Activated T-cell treated with anti-CD3 and anti-CD28 coated beads, Interleukin-2, amount 50 U/mL, for 4 hours (primary cell): ENCODE measurements around the gene CCDC137. TPM values are rescaled to one million over a fixed set of nuclear protein-coding genes. Genes with fewer than 3 reads are reported as not detected.
A peak's percentile ranks its signal among the peaks of the same experiment; 100 is the strongest.

Experiments
- ATAC-seq, 2 donors: fragments of 200-7000 bp; cut with Tn5 transposase; one replicate each; pipeline ENCODE4 v1.10.0; 2021
- DNase-seq: peaks from one replicate; pipeline ENCODE4 v3.0.0-alpha.2; 2020
- H3K27me3 Mint-ChIP-seq: one replicate; pipeline ENCODE4 v1.8.0; 2021; ENCODE audit warnings: low read depth, mixed read lengths
- H3K36me3 Mint-ChIP-seq: one replicate; pipeline ENCODE4 v1.8.0; 2022; ENCODE audit warnings: mixed read lengths; ENCODE audit not compliant: insufficient read depth
- H3K4me1 Mint-ChIP-seq: one replicate; pipeline ENCODE4 v1.8.0; 2021; ENCODE audit warnings: low read depth, mixed read lengths
- H3K4me3 Mint-ChIP-seq: one replicate; pipeline ENCODE4 v1.8.0; 2021; ENCODE audit warnings: mild to moderate bottlenecking, moderate library complexity, mixed read lengths
- H3K9me3 Mint-ChIP-seq: one replicate; pipeline ENCODE4 v1.8.0; 2021; ENCODE audit warnings: mixed read lengths
- total RNA-seq, 3 donors: library from RNA; stranded (reverse); gene quantifications; one replicate each; pipeline ENCODE4 v1.2.1, GENCODE V29; 2021

CCDC137 gene
- total RNA-seq, 3 donors from 2014 or later, result 82.9 to 91.9 (median 84.9) TPM

- Mint-ChIP-seq H3K9me3 (no peaks in the 10 kb centered on the region), H3K27me3 (no peaks in the 10 kb centered on the region), H3K4me1 (peaks cover 25% of the 10 kb centered on the region), H3K4me3 (no peak overlapping the region), H3K36me3 (peaks cover 20% of the 10 kb centered on the region)
- ATAC-seq (no peak), DNase-seq (no peak)
Measured at GRCh38 chr17:81708739-81709185, 42.2 kb downstream of the CCDC137 start.

- peaks cover 10% of the 10 kb centered on the region for H3K36me3 Mint-ChIP-seq
- no peaks in the 10 kb centered on the region for H3K9me3 Mint-ChIP-seq
- DNase-seq, result peak; percentile 3
- H3K27me3 Mint-ChIP-seq, result no peaks in the 10 kb centered on the region
- ATAC-seq, result no peak
- peaks cover 18% of the 10 kb centered on the region for H3K4me1 Mint-ChIP-seq
- H3K4me3 Mint-ChIP-seq, result peak overlapping the region; percentile 76
Measured at GRCh38 chr17:81710514-81711308, 44.2 kb downstream of the CCDC137 start.

GRCh38 chr17:81711814-81712467, 45.4 kb downstream of the CCDC137 start, which contains the start of gene SLC25A10:
Gene SLC25A10 (plus strand): TSS chr17:81712284. CDS start chr17:81712427, 143 bp downstream.
- H3K36me3 Mint-ChIP-seq, result peaks cover 3% of the 10 kb centered on the region
- DNase-seq (peak; percentile 75), ATAC-seq (peak; percentile 82 to 83)
- H3K4me3 Mint-ChIP-seq, result peak within 1 kb of the TSS; percentile 81
- H3K27me3 Mint-ChIP-seq, result no peaks in the 10 kb centered on the region
- peaks cover 18% of the 10 kb centered on the region for H3K4me1 Mint-ChIP-seq
- no peaks in the 10 kb centered on the region for H3K9me3 Mint-ChIP-seq

GRCh38 chr17:81712468-81713003, 46.0 kb downstream of the CCDC137 start:
- no peak for DNase-seq
- Mint-ChIP-seq H3K4me3 (peak overlapping the region; percentile 81), H3K9me3 (no peaks in the 10 kb centered on the region), H3K4me1 (peaks cover 18% of the 10 kb centered on the region), H3K36me3 (peaks cover 3% of the 10 kb centered on the region), H3K27me3 (no peaks in the 10 kb centered on the region)
- ATAC-seq, result peak; percentile 12 to 14

GRCh38 chr17:81713004-81713555, 46.5 kb downstream of the CCDC137 start:
- ATAC-seq, result no peak
- H3K36me3 Mint-ChIP-seq, result peaks cover 3% of the 10 kb centered on the region

GRCh38 chr17:81713556-81714411, 47.2 kb downstream of the CCDC137 start:
- peaks cover 18% of the 10 kb centered on the region for H3K4me1 Mint-ChIP-seq
- no peaks in the 10 kb centered on the region for H3K27me3 Mint-ChIP-seq
- no peak for DNase-seq
- H3K36me3 Mint-ChIP-seq, result peaks cover 2% of the 10 kb centered on the region
- peak overlapping the region; percentile 81 for H3K4me3 Mint-ChIP-seq
- H3K9me3 Mint-ChIP-seq, result no peaks in the 10 kb centered on the region
- no peak for ATAC-seq

More at GRCh38 chr17:81713004-81713555, 46.5 kb downstream of the CCDC137 start:
- peaks cover 18% of the 10 kb centered on the region for H3K4me1 Mint-ChIP-seq
- H3K4me3 Mint-ChIP-seq, result peak overlapping the region; percentile 81
- no peaks in the 10 kb centered on the region for H3K9me3 Mint-ChIP-seq
- no peaks in the 10 kb centered on the region for H3K27me3 Mint-ChIP-seq
- no peak for DNase-seq

GRCh38 chr17:81714412-81715106, 48.0 kb downstream of the CCDC137 start:
- no peak overlapping the region for H3K4me3 Mint-ChIP-seq
- peaks cover 18% of the 10 kb centered on the region for H3K4me1 Mint-ChIP-seq
- no peaks in the 10 kb centered on the region for H3K27me3 Mint-ChIP-seq
- no peaks in the 10 kb centered on the region for H3K9me3 Mint-ChIP-seq
- H3K36me3 Mint-ChIP-seq, result no peaks in the 10 kb centered on the region
- ATAC-seq (no peak), DNase-seq (no peak)

GRCh38 chr17:81715107-81715871, 48.8 kb downstream of the CCDC137 start:
- no peak for ATAC-seq
- H3K27me3 Mint-ChIP-seq, result no peaks in the 10 kb centered on the region
- H3K4me3 Mint-ChIP-seq, result no peak overlapping the region
- H3K36me3 Mint-ChIP-seq, result no peaks in the 10 kb centered on the region
- DNase-seq, result no peak
- H3K9me3 Mint-ChIP-seq, result no peaks in the 10 kb centered on the region
- H3K4me1 Mint-ChIP-seq, result peaks cover 16% of the 10 kb centered on the region

- Mint-ChIP-seq H3K27me3 (no peaks in the 10 kb centered on the region), H3K4me1 (peaks cover 9% of the 10 kb centered on the region), H3K9me3 (no peaks in the 10 kb centered on the region), H3K36me3 (no peaks in the 10 kb centered on the region), H3K4me3 (no peak overlapping the region)
- DNase-seq (no peak), ATAC-seq (no peak)
Measured at GRCh38 chr17:81715872-81716673, 49.5 kb downstream of the CCDC137 start.

- Mint-ChIP-seq H3K36me3 (no peaks in the 10 kb centered on the region), H3K9me3 (no peaks in the 10 kb centered on the region), H3K4me3 (no peak overlapping the region), H3K4me1 (peaks cover 5% of the 10 kb centered on the region), H3K27me3 (no peaks in the 10 kb centered on the region)
- DNase-seq, result no peak
- no peak for ATAC-seq
Measured at GRCh38 chr17:81716674-81716996, 50.1 kb downstream of the CCDC137 start.

GRCh38 chr17:81717049-81717765, 50.7 kb downstream of the CCDC137 start:
- ATAC-seq (no peak), DNase-seq (no peak)
- Mint-ChIP-seq H3K4me3 (no peak overlapping the region), H3K9me3 (no peaks in the 10 kb centered on the region), H3K36me3 (no peaks in the 10 kb centered on the region), H3K4me1 (peaks cover 4% of the 10 kb centered on the region), H3K27me3 (no peaks in the 10 kb centered on the region)

GRCh38 chr17:81717766-81718089, 51.2 kb downstream of the CCDC137 start:
- Mint-ChIP-seq H3K27me3 (no peaks in the 10 kb centered on the region), H3K4me1 (peaks cover 2% of the 10 kb centered on the region), H3K4me3 (no peak overlapping the region), H3K36me3 (no peaks in the 10 kb centered on the region), H3K9me3 (no peaks in the 10 kb centered on the region)
- ATAC-seq, result no peak
- DNase-seq, result no peak
